Measurements from ENCODE around the gene STMN1. TPM values are rescaled to one million over a fixed set of nuclear protein-coding genes. Genes with fewer than 3 reads are reported as not detected.

Gene STMN1
- total RNA-seq, 1 experiment from 2014 or later = 368 TPM

DNA sequence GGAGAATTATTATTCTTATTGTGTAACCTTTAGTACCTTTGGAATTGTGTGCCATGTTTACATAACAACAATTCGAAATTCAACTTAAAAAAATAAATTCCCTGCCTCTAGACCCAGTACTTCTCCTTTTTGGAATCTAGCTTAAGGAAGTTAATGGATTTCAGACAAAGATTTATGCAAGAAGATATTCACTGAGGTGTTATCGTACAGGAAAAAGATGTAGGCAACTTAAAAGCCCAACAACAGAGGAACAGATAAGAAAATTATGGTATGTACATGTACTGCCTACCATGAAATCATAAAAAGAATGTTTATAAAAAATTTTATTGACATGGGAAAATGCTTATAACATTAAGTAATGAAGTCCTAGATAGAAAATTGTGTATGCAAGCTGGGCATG lies 18.2 kb upstream of the STMN1 start:
- BruUV-seq (replicated peaks) = no TSS peak
- ChIA-PET CTCF (no interaction called here), POLR2A (no interaction called here), RAD21 (ENCODE audit: low non-redundant PET in 1 of 2, low total read pairs in 2 of 2, uncharacterized antibody in 2 of 2, unreplicated experiment in 2 of 2) (no interaction called here)
- Histone ChIP-seq H3K4me3 (replicated peaks in 1 of 2; ENCODE audit: low read depth in 1 of 2, low read length in 2 of 2) (no peak overlapping the region), H2AFZ (ENCODE audit: low read depth, low read length, poor library complexity, severe bottlenecking) (no peak overlapping the region), H3K4me1 (ENCODE audit: control insufficient read depth in 1 of 2, insufficient read depth in 2 of 2, low read length in 2 of 2) (no peaks in the 10 kb centered on the region), H3K9me2 (ENCODE audit: insufficient read depth) (no peaks in the 10 kb centered on the region), H4K20me1 (ENCODE audit: insufficient read depth) (no peaks in the 10 kb centered on the region), H3K27ac (ENCODE audit: low read depth, low read length) (no peak overlapping the region), H3K9me3 (ENCODE audit: control insufficient read depth in 1 of 2, insufficient read depth in 1 of 2, low read depth in 1 of 2, low read length in 2 of 2) (no peaks in the 10 kb centered on the region), H3K9ac (ENCODE audit: low read length) (no peak overlapping the region), H3K36me3 (ENCODE audit: control insufficient read depth in 1 of 2, insufficient read depth in 2 of 2, low read length in 2 of 2) (no peaks in the 10 kb centered on the region), H3K79me2 (ENCODE audit: insufficient read depth, low read length) (no peaks in the 10 kb centered on the region), H3K27me3 (ENCODE audit: insufficient read depth, low read length) (no peaks in the 10 kb centered on the region), H3K4me2 (ENCODE audit: low read length) (no peak overlapping the region)
- no peak for ATAC-seq
- intact Hi-C loops (cut with micrococcal nuclease) = no loop called here
- no peak for TF ChIP-seq ZNF274 (IDR thresholded peaks at IDR 0.05; ENCODE audit: low read depth, low read length)
- no peak for TF ChIP-seq FOSL1 (IDR thresholded peaks at IDR 0.05; ENCODE audit: low read depth)
- TF ChIP-seq ZFX (IDR thresholded peaks at IDR 0.05) = no peak
- TF ChIP-seq POLR2AphosphoS5 (IDR thresholded peaks at IDR 0.05; ENCODE audit: low read depth, low read length) = no peak
- TF ChIP-seq SRF (IDR thresholded peaks at IDR 0.05; ENCODE audit: low read depth) = no peak
- TF ChIP-seq, protein P1, sequence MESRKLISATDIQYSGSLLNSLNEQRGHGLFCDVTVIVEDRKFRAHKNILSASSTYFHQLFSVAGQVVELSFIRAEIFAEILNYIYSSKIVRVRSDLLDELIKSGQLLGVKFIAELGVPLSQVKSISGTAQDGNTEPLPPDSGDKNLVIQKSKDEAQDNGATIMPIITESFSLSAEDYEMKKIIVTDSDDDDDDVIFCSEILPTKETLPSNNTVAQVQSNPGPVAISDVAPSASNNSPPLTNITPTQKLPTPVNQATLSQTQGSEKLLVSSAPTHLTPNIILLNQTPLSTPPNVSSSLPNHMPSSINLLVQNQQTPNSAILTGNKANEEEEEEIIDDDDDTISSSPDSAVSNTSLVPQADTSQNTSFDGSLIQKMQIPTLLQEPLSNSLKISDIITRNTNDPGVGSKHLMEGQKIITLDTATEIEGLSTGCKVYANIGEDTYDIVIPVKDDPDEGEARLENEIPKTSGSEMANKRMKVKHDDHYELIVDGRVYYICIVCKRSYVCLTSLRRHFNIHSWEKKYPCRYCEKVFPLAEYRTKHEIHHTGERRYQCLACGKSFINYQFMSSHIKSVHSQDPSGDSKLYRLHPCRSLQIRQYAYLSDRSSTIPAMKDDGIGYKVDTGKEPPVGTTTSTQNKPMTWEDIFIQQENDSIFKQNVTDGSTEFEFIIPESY (IDR thresholded peaks at IDR 0.05; ENCODE audit: extremely low read depth, insufficient replicate concordance, low read length) = no peak
- TF ChIP-seq, protein P2, sequence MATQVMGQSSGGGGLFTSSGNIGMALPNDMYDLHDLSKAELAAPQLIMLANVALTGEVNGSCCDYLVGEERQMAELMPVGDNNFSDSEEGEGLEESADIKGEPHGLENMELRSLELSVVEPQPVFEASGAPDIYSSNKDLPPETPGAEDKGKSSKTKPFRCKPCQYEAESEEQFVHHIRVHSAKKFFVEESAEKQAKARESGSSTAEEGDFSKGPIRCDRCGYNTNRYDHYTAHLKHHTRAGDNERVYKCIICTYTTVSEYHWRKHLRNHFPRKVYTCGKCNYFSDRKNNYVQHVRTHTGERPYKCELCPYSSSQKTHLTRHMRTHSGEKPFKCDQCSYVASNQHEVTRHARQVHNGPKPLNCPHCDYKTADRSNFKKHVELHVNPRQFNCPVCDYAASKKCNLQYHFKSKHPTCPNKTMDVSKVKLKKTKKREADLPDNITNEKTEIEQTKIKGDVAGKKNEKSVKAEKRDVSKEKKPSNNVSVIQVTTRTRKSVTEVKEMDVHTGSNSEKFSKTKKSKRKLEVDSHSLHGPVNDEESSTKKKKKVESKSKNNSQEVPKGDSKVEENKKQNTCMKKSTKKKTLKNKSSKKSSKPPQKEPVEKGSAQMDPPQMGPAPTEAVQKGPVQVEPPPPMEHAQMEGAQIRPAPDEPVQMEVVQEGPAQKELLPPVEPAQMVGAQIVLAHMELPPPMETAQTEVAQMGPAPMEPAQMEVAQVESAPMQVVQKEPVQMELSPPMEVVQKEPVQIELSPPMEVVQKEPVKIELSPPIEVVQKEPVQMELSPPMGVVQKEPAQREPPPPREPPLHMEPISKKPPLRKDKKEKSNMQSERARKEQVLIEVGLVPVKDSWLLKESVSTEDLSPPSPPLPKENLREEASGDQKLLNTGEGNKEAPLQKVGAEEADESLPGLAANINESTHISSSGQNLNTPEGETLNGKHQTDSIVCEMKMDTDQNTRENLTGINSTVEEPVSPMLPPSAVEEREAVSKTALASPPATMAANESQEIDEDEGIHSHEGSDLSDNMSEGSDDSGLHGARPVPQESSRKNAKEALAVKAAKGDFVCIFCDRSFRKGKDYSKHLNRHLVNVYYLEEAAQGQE (IDR thresholded peaks at IDR 0.05; ENCODE audit: low read depth) = no peak
- TF ChIP-seq JUND (IDR thresholded peaks at IDR 0.05) = no peak
- no peak for TF ChIP-seq CBX3 (IDR thresholded peaks at IDR 0.05; ENCODE audit: low read depth)
- TF ChIP-seq, protein P3, sequence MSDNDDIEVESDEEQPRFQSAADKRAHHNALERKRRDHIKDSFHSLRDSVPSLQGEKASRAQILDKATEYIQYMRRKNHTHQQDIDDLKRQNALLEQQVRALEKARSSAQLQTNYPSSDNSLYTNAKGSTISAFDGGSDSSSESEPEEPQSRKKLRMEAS (IDR thresholded peaks at IDR 0.05) = no peak
- TF ChIP-seq CEBPB (IDR thresholded peaks at IDR 0.05; ENCODE audit: low read depth) = no peak
- TF ChIP-seq, protein P4, sequence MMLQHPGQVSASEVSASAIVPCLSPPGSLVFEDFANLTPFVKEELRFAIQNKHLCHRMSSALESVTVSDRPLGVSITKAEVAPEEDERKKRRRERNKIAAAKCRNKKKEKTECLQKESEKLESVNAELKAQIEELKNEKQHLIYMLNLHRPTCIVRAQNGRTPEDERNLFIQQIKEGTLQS (IDR thresholded peaks at IDR 0.05) = no peak
- TF ChIP-seq EZH2phosphoT487 (IDR thresholded peaks at IDR 0.05; ENCODE audit: borderline replicate concordance) = no peak
- no peak for TF ChIP-seq SIN3A (IDR thresholded peaks at IDR 0.05; ENCODE audit: low read depth)
- no peak for TF ChIP-seq POLR2A (IDR thresholded peaks at IDR 0.05; ENCODE audit: borderline replicate concordance, extremely low read depth, insufficient read depth, insufficient read length)
- no peak for TF ChIP-seq RAD21 (IDR thresholded peaks at IDR 0.05; ENCODE audit: low read depth)
- TF ChIP-seq, protein P5, sequence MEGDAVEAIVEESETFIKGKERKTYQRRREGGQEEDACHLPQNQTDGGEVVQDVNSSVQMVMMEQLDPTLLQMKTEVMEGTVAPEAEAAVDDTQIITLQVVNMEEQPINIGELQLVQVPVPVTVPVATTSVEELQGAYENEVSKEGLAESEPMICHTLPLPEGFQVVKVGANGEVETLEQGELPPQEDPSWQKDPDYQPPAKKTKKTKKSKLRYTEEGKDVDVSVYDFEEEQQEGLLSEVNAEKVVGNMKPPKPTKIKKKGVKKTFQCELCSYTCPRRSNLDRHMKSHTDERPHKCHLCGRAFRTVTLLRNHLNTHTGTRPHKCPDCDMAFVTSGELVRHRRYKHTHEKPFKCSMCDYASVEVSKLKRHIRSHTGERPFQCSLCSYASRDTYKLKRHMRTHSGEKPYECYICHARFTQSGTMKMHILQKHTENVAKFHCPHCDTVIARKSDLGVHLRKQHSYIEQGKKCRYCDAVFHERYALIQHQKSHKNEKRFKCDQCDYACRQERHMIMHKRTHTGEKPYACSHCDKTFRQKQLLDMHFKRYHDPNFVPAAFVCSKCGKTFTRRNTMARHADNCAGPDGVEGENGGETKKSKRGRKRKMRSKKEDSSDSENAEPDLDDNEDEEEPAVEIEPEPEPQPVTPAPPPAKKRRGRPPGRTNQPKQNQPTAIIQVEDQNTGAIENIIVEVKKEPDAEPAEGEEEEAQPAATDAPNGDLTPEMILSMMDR (IDR thresholded peaks at IDR 0.05 in 2 of 3, conservative IDR thresholded peaks at IDR 0.05 in 1 of 3; ENCODE audit: borderline replicate concordance in 1 of 3, insufficient read depth in 1 of 3, low read depth in 2 of 3, low read length in 2 of 3) = no peak
- no peak for TF ChIP-seq EGR1 (IDR thresholded peaks at IDR 0.05; ENCODE audit: low read depth)
- no peak for TF ChIP-seq YY1 (IDR thresholded peaks at IDR 0.05; ENCODE audit: extremely low read depth, insufficient replicate concordance, low read depth, low read length)
- DNase-seq (ENCODE audit: low read depth, low spot score) = no peak
